Testis (tissue), 2 donors: ENCODE data around the gene FARP2.

Source experiments
- POLR2A ChIP-seq: fragments of 450-650 bp; IDR thresholded peaks from one replicate; pipeline ENCODE4 v1.6.1; 2017; ENCODE audit warnings: antibody characterized with exemption, mild to moderate bottlenecking, moderate library complexity
- TF ChIP-seq, protein P1 (sequence below), 3 experiments: fragments of 450-650 bp in 2 of 3; fragments of 200-600 bp in 1 of 3; sonication (generic) in 1 of 3; IDR thresholded peaks; one replicate each; pipeline ENCODE4 v1.5.1; 2016 to 2019; ENCODE audit warnings: antibody characterized with exemption in 3 of 3, mild to moderate bottlenecking in 2 of 3, moderate library complexity in 1 of 3

DNA sequence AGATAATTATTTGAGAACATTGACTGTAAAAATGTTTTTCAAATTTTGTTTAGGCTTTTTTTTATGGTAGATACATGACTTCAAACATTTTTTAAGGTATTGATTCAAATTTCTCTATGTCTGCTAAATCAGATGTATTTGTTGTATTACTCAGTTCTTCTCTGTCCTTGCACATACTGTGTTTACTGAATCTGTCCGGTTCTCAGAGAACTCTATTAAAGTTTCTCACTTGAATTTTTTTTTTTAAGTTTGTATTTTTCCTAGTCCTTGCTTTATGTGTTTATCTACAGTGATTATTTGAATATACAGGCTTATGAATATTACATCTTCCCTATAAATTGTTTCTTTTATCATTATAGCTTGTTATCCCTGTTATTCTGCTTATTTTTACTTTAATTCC lies 35.1 kb upstream of the FARP2 start:
- TF ChIP-seq, protein P1, sequence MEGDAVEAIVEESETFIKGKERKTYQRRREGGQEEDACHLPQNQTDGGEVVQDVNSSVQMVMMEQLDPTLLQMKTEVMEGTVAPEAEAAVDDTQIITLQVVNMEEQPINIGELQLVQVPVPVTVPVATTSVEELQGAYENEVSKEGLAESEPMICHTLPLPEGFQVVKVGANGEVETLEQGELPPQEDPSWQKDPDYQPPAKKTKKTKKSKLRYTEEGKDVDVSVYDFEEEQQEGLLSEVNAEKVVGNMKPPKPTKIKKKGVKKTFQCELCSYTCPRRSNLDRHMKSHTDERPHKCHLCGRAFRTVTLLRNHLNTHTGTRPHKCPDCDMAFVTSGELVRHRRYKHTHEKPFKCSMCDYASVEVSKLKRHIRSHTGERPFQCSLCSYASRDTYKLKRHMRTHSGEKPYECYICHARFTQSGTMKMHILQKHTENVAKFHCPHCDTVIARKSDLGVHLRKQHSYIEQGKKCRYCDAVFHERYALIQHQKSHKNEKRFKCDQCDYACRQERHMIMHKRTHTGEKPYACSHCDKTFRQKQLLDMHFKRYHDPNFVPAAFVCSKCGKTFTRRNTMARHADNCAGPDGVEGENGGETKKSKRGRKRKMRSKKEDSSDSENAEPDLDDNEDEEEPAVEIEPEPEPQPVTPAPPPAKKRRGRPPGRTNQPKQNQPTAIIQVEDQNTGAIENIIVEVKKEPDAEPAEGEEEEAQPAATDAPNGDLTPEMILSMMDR (IDR thresholded peaks at IDR 0.05), result no peak
- TF ChIP-seq POLR2A, result no peak
